ENCODE data around the gene MEGF8.

Gene MEGF8

DNA sequence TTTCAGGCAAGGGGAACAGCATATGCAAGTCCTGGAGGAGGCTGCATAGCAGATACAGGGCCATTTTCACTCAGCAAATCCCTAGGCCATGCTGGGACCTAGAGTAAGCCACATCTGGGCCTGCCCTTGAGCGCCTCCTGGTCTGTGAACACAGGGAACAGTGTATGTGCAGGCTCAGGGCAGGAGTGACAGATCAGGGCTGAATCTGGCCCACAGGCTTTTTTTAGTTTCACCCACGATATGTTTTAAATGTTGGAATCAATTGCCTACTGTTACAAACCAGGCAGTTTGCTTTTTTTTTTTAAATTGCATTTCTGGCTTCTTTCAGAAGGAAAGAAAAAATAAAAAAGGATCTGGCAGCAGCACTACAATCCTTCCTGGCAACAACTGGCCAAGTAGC lies 13.8 kb upstream of the MEGF8 start:
- H3K36me3 Mint-ChIP-seq (ENCODE audit: low read depth): no peaks in the 10 kb centered on the region
- DNase-seq (no peak), ATAC-seq (no peak)
- no peaks in the 10 kb centered on the region for H3K9me3 Mint-ChIP-seq
- no peak overlapping the region for H3K4me3 Mint-ChIP-seq
- peaks cover 16% of the 10 kb centered on the region for H3K4me1 Mint-ChIP-seq
- peaks cover 35% of the 10 kb centered on the region for H3K27me3 Mint-ChIP-seq
- H3K27ac Mint-ChIP-seq: no peak overlapping the region

DNA sequence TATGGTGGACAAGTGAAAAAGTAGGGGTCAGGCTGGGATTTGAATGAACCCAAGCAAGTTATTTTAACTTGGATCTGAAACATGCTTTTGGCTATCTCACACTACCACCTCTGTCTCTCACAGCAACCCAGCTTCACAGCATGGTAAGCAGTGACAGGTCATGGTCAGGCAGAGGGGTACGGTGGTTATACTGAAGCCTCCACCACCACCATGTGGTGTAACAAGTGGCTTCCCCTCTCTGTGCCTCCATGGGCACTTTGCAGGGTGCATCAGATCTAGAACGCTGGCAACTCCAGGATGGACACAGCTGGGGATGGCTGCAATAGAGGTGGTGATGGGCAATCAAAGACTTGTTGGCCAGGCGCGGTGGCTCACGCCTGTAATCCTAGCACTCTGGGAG lies 13.1 kb upstream of the MEGF8 start:
- DNase-seq: no peak
- Mint-ChIP-seq H3K4me3 (peak overlapping the region; percentile 67), H3K9me3 (no peaks in the 10 kb centered on the region), H3K4me1 (peaks cover 23% of the 10 kb centered on the region), H3K27me3 (peaks cover 36% of the 10 kb centered on the region), H3K27ac (no peak overlapping the region), H3K36me3 (ENCODE audit: low read depth) (no peaks in the 10 kb centered on the region)
- no peak for ATAC-seq

DNA sequence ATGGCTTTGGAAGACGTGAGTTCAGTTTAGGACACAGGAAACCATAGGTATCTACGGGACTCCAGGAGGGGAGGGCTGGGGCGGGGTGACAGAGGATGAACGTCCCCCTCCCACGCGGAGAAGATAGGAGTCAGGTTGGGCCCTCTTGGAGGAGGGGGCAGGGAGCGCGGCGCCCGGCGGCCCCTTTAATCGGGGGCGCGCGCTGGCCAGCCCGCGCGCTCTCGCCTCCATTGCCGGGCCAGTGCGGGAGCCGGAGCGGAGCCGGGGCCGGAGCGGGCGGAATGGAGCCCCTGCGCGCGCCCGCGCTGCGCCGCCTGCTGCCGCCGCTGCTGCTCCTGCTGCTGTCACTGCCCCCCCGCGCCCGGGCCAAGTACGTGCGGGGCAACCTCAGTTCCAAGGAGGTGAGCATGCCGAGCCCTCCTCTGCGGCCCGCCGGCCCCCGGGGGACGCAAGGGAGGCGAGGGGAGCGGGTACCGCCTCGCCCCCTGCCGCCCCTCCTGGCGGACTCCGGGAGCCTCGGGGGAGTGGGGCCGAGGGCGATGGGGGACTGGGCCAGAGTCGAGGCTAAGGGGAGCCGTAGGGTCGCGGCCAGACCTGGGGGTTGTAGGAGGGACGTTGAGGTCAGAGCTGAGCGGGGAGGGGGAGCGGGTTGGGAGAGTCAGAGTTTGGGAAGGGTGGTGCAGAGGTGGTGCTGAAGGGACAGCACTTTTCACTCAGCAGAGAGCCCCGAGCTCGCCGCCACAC lies 12.2 kb upstream of the MEGF8 start, which contains the start of gene TMEM145:
TMEM145 (plus strand) TSS at position 214 of the 744 bp plus-strand sequence; CDS start at position 282, 68 bp downstream.
- peak; percentile 61 for DNase-seq
- no peaks in the 10 kb centered on the region for H3K9me3 Mint-ChIP-seq

DNA sequence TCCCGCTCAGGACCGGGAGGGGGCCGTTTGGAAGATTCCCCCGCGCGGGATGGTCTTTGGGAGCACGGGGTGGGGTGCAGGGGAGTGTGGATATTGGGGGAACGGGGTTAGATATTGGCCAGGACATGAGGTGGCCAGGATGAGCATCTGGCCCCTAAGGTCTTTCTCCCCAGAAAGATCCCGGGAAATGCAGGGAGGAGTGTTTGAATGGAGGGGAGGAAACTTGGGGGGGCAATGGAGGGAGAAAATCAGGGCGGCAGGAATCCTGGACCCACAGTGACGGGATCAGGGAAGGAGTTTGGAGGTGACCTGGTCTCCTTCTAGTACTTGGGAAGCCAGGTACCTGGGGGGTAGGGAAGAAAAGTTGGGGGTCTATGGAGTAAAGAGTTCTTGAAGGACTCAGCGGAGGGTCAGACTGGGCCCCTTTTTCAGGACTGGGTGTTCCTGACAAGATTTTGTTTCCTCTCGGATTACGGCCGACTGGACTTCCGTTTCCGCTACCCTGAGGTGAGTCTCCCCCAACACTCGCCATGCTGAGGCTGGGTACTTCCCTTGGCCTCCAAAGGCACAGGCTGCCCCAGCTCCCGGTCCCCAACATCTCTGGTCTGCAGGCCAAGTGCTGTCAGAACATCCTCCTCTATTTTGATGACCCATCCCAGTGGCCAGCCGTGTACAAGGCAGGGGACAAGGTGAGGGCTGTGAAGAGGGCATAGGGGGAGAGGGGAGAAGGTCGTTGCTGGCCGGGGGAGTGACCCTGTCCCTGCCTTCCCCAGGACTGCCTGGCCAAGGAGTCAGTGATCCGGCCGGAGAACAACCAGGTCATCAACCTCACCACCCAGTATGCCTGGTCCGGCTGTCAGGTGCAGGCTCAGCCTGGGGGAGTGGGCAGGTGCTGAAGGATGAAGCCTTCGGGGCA lies 11.3 kb upstream of the MEGF8 start:
- Mint-ChIP-seq H3K27me3 (peaks cover 36% of the 10 kb centered on the region), H3K36me3 (ENCODE audit: low read depth) (no peaks in the 10 kb centered on the region), H3K27ac (no peak overlapping the region), H3K9me3 (no peaks in the 10 kb centered on the region), H3K4me3 (peak overlapping the region; percentile 67), H3K4me1 (peaks cover 23% of the 10 kb centered on the region)
- ATAC-seq (no peak), DNase-seq (no peak)

More for the DNA sequence above, 12.2 kb upstream of the MEGF8 start, which contains the start of gene TMEM145:
- Mint-ChIP-seq H3K36me3 (ENCODE audit: low read depth) (no peaks in the 10 kb centered on the region), H3K27me3 (peaks cover 36% of the 10 kb centered on the region), H3K4me1 (peaks cover 23% of the 10 kb centered on the region), H3K27ac (no peak within 1 kb of the TSS), H3K4me3 (peak within 1 kb of the TSS; percentile 67)
- ATAC-seq: peak; percentile 67

DNA sequence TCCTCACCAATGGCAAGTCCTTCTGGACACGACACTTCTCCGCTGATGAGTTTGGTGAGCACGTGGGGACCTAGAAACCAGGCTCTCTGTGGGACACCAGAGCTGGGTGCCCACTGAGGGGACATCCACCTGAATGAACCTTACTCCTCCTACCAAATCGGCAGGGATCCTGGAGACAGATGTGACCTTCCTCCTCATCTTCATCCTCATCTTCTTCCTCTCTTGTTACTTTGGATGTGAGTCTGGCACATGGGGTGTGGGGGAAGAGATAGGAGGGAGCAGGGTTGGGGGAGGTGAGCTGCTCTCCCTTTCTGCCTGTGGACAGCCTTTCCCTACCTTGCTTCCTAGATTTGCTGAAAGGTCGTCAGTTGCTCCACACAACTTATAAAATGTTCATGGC lies 10.4 kb upstream of the MEGF8 start:
- DNase-seq (no peak), ATAC-seq (no peak)
- H3K9me3 Mint-ChIP-seq: no peaks in the 10 kb centered on the region
- H3K36me3 Mint-ChIP-seq (ENCODE audit: low read depth): no peaks in the 10 kb centered on the region
- H3K27me3 Mint-ChIP-seq: peaks cover 36% of the 10 kb centered on the region
- peaks cover 23% of the 10 kb centered on the region for H3K4me1 Mint-ChIP-seq
- H3K27ac Mint-ChIP-seq: no peak overlapping the region
- no peak overlapping the region for H3K4me3 Mint-ChIP-seq

DNA sequence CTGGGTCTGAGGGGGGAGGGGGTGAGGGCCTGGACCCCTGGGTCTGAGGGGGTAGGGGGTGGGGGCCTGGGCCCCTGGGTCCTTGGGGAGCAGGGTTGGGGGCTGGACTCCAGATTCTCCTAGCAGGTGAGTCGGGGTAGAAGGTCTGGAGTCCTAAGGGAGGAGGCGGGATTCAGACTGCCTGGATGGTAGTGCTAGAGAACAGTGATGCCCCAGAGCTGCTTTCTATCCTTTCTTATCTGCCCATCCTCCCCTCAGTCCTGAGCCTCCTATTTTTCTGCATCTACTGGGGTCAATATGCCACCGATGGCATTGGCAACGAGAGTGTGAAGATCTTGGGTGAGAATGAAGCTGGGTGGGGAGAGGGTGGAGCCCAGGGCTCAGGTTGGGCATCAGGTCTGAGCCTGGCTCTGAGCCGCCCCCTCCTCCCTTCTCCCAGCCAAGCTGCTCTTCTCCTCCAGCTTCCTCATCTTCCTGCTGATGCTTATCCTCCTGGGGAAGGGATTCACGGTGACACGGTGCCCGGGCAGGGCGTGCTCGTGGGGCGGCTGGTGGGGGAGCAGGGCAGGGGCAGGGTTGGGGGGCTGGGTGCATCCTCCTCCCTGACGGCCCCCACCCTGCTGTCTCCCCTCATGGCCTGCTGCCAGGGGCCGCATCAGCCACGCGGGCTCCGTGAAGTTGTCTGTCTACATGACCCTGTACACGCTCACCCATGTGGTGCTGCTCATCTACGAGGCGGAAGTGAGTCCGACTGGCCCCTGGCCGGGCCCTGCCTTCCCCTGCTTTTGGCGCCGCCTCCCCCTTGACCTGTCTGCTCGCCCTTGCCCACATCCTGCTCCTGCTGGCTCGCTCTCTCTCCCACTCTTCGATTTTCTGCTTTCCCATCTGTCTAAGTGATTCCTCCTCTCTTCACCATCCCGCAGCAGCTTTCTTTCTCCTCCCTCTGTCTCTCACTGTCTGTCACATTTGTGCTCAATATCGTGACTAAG lies 8.9 kb upstream of the MEGF8 start:
- H3K4me1 Mint-ChIP-seq: peaks cover 23% of the 10 kb centered on the region
- no peaks in the 10 kb centered on the region for H3K36me3 Mint-ChIP-seq (ENCODE audit: low read depth)
- ATAC-seq (no peak), DNase-seq (no peak)
- no peak overlapping the region for H3K4me3 Mint-ChIP-seq
- H3K27ac Mint-ChIP-seq: peak overlapping the region; percentile 37
- H3K9me3 Mint-ChIP-seq: no peaks in the 10 kb centered on the region
- H3K27me3 Mint-ChIP-seq: peaks cover 32% of the 10 kb centered on the region

DNA sequence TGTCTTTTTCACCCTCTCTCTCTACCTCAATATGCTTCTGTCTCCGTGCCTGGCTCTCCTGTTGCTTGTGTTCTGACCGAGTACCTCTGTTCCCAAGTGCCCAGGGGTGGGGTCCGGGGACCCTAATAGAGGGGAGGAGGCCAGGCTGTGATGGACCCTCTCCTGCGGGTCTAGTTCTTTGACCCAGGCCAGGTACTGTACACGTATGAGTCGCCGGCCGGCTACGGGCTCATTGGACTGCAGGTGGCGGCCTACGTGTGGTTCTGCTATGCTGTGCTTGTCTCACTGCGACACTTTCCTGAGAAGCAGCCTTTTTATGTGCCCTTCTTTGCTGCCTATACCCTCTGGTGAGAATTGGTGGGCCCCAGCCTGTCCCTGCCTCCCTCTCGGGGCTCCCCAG lies 7.9 kb upstream of the MEGF8 start:
- no peak overlapping the region for H3K27ac Mint-ChIP-seq
- H3K4me1 Mint-ChIP-seq: peaks cover 18% of the 10 kb centered on the region
- H3K4me3 Mint-ChIP-seq: no peak overlapping the region
- H3K36me3 Mint-ChIP-seq (ENCODE audit: low read depth): no peaks in the 10 kb centered on the region
- ATAC-seq (no peak), DNase-seq (no peak)
- no peaks in the 10 kb centered on the region for H3K9me3 Mint-ChIP-seq
- H3K27me3 Mint-ChIP-seq: peaks cover 25% of the 10 kb centered on the region

DNA sequence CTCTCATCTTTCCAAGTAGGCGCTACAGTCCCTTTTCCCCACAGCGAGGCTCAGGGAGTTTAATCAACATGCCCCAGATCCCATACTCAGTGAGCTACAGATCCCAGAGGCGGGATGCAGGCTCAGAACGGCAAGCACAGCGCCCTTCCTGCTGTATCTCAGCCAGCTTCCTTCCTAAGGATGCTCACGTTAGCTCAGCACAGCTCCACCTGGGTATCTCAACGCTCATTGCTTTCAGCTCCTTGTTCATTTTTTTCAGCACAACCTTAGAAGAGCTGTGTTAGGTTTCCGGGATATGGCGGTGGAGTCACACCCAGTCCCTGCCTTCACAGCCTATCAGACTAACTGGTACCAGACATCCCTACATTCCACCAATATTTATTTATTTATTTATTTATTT lies 3.1 kb upstream of the MEGF8 start:
- no peak for ATAC-seq
- no peaks in the 10 kb centered on the region for H3K9me3 Mint-ChIP-seq
- no peak overlapping the region for H3K4me3 Mint-ChIP-seq
- H3K36me3 Mint-ChIP-seq (ENCODE audit: low read depth): no peaks in the 10 kb centered on the region
- no peak overlapping the region for H3K27ac Mint-ChIP-seq
- DNase-seq: no peak
- H3K4me1 Mint-ChIP-seq: peaks cover 19% of the 10 kb centered on the region
- peaks cover 17% of the 10 kb centered on the region for H3K27me3 Mint-ChIP-seq

DNA sequence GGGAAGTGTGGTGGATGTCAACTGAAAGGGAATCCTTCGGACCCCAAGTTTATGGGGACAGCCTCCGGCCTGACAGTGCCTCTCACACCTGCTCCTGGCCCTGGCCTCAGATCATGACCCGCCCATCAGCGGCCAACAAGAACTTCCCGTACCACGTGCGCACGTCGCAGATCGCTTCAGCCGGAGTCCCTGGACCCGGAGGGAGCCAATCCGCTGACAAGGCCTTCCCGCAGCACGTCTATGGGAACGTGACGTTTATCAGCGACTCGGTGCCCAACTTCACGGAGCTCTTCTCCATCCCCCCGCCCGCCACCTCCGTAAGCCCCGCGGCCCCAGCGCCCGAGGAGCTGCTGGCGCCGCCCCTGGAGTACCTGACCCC lies 2.0 kb upstream of the MEGF8 start:
- ATAC-seq: no peak
- peak overlapping the region; percentile 36 for H3K4me3 Mint-ChIP-seq
- H3K27ac Mint-ChIP-seq: no peak overlapping the region
- DNase-seq: no peak
- peaks cover 18% of the 10 kb centered on the region for H3K4me1 Mint-ChIP-seq
- no peaks in the 10 kb centered on the region for H3K9me3 Mint-ChIP-seq
- no peaks in the 10 kb centered on the region for H3K36me3 Mint-ChIP-seq (ENCODE audit: low read depth)
- peaks cover 17% of the 10 kb centered on the region for H3K27me3 Mint-ChIP-seq

DNA sequence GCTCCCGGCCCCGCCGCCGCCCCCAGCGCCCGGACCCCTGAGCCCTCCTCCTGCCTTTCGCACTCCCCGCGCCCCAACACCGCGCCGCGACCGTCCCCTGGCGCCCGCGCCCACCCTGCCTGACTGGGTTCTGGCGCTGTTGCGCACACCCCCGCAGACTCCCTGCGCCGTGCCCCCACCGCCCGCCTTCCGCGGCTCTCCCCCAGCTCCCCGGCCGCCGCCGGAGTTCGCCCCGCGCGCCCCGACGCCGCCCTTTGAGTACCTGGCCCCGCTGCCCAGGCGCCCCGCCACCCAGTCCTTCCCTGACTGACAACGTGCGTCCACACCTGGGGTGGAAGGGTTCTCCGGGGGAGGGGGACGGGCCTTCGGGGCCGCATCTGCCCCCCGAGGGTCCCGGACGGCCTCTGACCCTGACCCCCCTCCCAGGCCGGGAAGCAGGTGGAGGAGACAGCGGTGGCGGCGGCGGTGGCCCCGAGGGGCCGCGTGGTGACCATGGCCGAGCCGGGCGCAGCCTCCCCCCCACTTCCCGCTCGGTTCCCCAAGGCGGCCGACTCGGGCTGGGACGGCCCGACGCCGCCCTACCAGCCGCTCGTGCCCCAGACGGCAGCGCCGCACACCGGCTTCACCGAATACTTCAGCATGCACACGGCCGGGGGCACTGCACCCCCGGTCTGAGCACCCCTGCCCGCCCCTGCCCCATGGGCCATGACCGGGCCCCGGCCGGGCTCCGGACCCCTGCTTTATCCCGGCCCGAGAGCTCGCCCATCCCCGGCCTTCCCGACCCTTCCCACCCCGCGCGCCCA lies 1.4 kb upstream of the MEGF8 start:
- ATAC-seq (no peak), DNase-seq (peak; percentile 23)
- Mint-ChIP-seq H3K27ac (no peak overlapping the region), H3K36me3 (ENCODE audit: low read depth) (no peaks in the 10 kb centered on the region), H3K9me3 (no peaks in the 10 kb centered on the region), H3K27me3 (peaks cover 17% of the 10 kb centered on the region), H3K4me3 (no peak overlapping the region), H3K4me1 (peaks cover 18% of the 10 kb centered on the region)

DNA sequence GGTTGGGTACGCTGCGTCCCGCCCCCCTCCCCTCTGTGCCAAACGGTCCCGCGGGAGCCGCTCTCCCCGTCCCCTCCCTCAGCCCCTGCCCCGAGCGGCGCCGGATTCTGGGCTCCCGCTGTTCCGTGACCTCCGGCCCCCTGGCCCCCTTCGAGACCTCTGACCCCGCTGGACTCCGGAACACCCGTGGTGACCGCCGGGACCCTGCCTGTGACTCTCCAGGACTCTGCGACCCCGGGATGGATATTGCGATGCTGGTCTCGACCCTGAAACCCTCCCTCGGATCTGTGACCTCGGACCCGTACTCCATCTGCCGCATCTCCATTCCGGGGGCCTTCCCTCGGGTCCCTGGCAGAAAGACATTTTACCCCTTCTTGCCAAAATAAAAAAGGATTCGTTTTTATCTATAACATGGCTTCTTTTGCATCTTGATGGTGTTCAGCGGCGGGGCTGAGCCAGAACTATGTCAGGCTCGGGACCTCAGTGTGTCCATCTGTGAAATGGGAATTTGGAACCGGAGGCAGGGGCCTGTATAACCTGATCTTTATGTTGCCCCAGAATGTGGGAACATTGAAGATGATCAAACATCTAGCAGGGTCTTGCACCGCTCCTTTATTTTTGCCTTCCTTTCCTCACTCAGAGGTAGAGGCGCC lies 654 bp upstream of the MEGF8 start:
- no peak for DNase-seq
- peaks cover 17% of the 10 kb centered on the region for H3K27me3 Mint-ChIP-seq
- H3K36me3 Mint-ChIP-seq (ENCODE audit: low read depth): no peaks in the 10 kb centered on the region
- peak overlapping the region; percentile 89 for H3K27ac Mint-ChIP-seq
- peaks cover 18% of the 10 kb centered on the region for H3K4me1 Mint-ChIP-seq
- H3K9me3 Mint-ChIP-seq: no peaks in the 10 kb centered on the region
- ATAC-seq: no peak
- H3K4me3 Mint-ChIP-seq: peak overlapping the region; percentile 83

DNA sequence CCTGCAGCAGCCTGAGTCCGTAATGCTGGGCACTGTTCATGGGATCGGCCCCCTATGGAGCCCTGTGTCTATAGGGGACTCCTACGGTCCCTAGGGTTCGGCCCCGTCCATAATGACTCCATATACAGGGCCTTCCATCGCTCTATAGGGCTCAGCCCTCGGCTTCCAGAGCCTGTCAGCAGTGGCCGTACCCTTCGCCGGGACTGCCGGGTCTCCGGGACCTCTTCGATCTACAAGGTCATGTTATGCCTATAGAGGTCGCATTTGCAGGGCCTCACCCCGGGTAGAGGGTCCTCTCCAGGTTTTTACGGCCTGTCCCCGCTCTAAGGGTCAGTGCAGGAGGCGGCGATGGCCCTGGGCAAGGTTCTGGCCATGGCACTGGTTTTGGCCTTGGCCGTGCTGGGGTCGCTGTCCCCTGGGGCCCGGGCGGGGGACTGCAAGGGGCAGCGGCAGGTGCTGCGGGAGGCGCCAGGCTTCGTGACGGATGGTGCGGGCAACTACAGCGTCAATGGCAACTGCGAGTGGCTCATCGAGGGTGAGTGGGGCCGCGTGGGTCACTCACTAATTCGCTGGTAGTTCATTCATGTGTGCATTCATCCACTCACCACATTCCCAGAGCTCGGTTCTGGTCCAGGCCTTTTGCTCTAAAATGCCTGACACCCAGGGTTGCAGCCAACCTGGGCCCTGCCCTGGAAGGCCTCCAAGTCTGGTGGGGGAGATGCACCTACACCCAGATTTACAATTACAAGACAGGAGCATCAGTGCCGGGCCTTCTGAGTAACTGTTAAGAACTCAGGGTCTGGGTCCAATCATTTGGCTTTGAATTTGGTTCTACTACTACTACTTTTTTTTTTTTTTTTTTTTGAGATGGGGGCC lies 699 bp downstream of the MEGF8 start:
- H3K9me3 Mint-ChIP-seq: no peaks in the 10 kb centered on the region
- H3K4me3 Mint-ChIP-seq: peak overlapping the region; percentile 83
- ATAC-seq: peak; percentile 2
- peaks cover 18% of the 10 kb centered on the region for H3K4me1 Mint-ChIP-seq
- H3K27ac Mint-ChIP-seq: peak overlapping the region; percentile 89
- H3K27me3 Mint-ChIP-seq: peaks cover 17% of the 10 kb centered on the region
- peak; percentile 37 for DNase-seq
- no peaks in the 10 kb centered on the region for H3K36me3 Mint-ChIP-seq (ENCODE audit: low read depth)
